Retinal pigment epithelial cell (primary cell): ENCODE data around the gene MRRF.
"Not testable (repeated sequence)": the region's sequence is repeated elsewhere in the genome, so short reads cannot be mapped to it uniquely, and the experiment has no call there.

Experiments used
- DNase-seq: peaks from one replicate; pipeline ENCODE4 v3.0.0-alpha.2; 2010; ENCODE audit warnings: low read depth
- H3K4me3 ChIP-seq: 2 replicates; pipeline ENCODE4 v1.5.1; 2011; ENCODE audit warnings: mild to moderate bottlenecking, low read length, control low read depth, moderate library complexity
- TF ChIP-seq, protein P1 (sequence below): conservative IDR thresholded peaks from 2 replicates; pipeline ENCODE4 v1.5.1; 2011; ENCODE audit warnings: low read depth, low read length, control low read depth, inconsistent platforms

Gene MRRF

DNA sequence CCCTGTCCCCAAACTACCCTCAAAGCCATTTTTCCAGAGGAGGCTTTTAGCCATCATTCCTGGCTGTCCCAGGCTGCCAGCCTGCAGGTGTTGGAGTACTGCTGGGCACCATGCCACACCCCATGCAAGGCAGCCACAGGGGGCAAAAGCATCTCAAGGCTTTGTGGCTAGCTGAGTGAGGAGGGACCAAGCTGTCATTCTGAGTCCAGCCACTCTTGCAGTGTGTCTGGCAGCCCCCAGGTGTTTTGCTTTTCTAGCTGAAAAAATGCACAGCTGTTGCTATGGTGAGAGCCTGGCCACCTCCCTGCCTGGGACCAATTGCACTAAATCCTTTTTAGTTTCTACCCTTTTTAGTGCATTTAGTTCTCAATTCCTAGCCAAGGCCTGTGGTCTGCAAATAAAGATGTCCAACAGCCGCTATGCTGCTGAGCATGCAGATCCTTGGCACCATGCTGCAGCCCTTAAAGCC is 55.8 kb downstream of the MRRF start:
- TF ChIP-seq, protein P1, sequence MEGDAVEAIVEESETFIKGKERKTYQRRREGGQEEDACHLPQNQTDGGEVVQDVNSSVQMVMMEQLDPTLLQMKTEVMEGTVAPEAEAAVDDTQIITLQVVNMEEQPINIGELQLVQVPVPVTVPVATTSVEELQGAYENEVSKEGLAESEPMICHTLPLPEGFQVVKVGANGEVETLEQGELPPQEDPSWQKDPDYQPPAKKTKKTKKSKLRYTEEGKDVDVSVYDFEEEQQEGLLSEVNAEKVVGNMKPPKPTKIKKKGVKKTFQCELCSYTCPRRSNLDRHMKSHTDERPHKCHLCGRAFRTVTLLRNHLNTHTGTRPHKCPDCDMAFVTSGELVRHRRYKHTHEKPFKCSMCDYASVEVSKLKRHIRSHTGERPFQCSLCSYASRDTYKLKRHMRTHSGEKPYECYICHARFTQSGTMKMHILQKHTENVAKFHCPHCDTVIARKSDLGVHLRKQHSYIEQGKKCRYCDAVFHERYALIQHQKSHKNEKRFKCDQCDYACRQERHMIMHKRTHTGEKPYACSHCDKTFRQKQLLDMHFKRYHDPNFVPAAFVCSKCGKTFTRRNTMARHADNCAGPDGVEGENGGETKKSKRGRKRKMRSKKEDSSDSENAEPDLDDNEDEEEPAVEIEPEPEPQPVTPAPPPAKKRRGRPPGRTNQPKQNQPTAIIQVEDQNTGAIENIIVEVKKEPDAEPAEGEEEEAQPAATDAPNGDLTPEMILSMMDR = no peak
- no peak overlapping the region for H3K4me3 ChIP-seq
- DNase-seq = no peak

DNA sequence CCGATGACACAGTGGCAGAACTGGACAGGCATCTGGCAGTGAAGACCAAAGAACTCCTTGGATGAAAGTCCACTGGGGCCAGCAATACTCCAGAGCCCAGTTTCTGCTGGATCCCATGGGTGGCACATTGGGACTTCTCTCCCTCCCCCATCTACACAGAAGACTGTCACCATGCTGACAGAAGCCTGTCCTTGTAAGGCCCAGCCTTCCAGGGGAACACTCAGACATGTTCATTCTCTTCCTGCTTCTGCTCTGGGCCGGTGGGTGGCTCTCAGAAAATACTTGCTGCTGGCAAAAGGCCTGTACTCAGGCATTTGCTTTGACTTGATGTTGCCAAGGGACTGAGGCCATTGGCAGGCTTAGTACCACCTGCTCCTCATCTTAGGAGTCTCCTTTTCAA is 57.9 kb downstream of the MRRF start:
- DNase-seq = no peak
- TF ChIP-seq, protein P1 = no peak
- no peak overlapping the region for H3K4me3 ChIP-seq

DNA sequence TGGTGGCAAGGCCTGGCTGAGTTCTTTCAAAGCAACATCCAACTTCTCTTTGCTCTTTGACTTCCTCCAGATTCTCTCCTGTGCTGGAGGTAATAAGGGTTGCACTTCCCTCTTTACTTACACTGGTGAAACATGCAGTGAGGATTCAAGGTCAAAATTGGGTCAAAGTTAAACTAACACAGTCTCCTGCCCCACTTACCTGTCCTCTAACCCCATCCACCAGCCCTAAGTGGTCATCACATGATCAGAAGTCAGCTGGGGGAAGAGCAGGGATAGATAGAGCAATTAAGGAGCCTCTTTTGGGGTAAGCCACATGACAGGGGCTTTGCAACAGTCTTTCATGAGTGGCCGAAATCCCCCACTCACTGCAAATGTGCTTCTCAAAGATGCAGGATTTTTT is 60.0 kb downstream of the MRRF start:
- not testable (repeated sequence) for DNase-seq

DNA sequence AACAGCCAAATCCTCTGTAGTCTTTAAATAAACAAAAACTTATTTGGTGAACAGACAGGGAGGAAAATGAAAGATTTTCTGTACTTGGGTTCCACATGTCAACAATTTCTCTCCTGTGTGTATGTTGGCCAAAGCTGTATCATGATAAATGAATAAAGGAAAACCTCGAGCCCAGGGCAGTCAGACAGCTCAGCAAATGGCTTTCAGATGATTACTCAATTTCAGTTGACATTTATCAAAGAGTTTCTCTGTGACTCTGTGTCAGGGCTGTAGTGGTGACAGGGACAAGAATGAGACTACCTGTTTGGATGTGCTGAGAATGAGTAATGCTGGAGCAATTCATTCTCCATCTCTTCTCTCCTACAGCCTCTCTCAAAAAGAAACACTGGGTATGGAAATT is 60.4 kb downstream of the MRRF start:
- H3K4me3 ChIP-seq = no peak overlapping the region
- TF ChIP-seq, protein P1 = no peak
- no peak for DNase-seq

More for the DNA sequence above, 60.0 kb downstream of the MRRF start:
- not testable (repeated sequence) for H3K4me3 ChIP-seq

DNA sequence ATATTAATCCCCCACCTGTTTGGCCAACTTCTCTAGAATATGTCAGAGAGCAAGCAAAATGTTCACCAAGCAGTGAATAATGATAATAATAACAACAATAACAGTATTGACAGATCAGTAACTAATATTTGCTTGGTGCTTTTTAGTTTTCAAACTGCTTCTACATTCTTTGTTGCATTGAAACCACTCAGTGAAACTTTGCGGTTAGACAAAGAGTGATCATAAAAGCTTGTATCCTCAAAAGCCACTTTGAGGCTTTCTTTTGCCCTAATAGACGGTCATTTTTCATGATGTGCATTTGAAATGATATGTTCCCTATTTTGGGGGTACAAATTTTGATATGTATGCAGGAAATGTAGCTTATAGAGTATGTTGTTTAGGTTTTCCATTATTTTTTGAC is 62.5 kb downstream of the MRRF start:
- no peak for DNase-seq
- TF ChIP-seq, protein P1 = no peak
- H3K4me3 ChIP-seq = no peak overlapping the region

DNA sequence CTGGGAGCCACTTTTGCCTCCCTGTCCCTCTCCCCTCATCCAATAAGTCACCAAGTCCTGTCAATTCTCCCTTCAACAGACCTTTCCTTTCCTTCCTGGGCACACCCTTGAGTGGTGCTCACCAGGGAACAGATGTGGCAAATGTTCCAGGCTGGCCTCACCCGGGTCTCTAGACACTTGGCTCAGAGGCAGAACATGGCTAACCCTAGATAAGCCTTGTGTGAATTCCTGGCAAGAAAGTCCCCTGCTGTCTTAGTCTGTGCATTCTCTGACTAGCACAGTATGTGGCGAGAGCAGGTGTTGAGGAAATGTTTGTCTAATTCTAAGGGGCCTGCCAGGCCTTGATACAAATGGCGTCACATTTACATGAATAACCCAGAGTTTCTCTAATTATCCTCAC is 64.9 kb downstream of the MRRF start:
- H3K4me3 ChIP-seq = no peak overlapping the region
- TF ChIP-seq, protein P1 = no peak
- DNase-seq = no peak

DNA sequence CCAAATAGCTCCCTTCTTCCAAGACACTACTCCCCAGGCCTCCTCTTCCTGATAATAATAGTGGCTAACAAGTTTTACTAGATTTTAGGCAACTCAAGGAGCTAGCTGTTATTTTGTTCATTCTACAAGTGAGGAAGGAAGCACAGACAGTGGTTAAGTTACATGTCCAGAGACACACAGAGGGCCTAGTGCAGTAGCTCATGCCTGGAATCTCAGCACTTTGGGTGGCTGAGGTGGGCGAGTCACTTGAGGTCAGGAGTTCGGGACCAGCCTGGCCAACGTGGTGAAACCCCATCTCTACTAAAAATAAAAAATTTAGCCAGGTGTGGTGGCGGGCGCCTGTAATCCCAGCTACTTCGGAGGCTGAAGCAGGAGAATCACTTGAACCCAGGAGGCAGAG is 65.8 kb downstream of the MRRF start:
- not testable (repeated sequence) for DNase-seq, H3K4me3 ChIP-seq

DNA sequence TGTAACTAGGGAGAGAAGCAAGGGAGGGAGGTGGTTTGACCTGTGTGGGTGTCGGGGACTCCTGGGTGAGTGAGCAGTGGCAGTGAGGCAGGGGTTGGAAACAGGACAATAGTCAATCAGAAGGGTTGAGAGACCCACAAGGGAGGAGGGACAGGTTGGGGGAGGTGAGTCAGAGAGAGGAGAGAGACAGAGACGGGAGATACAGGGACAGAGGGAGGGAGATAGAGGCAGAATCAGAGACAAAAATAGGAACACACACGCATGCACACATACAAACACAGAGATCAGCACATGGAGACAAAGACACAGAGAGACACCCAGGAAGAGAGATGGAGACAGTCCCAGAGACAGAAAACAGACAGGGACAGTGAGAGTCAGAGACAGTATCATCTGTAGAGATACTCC is 66.8 kb downstream of the MRRF start:
- no peak for DNase-seq
- TF ChIP-seq, protein P1 = no peak
- H3K4me3 ChIP-seq = no peak overlapping the region
